Measurements from ENCODE around the gene RCSD1.

- TF ChIP-seq STAT6 (CRISPR knock-in tag; conservative IDR thresholded peaks at IDR 0.05; ENCODE audit: low read depth) (no peak), ATF3 (CRISPR knock-in tag; conservative IDR thresholded peaks at IDR 0.05) (no peak)
Observed at GRCh38 chr1:167721617-167722151, 91.7 kb downstream of the RCSD1 start, which contains the start of gene MPZL1.

All from WTC11 (cell line).